Iris pigment epithelial cell (primary cell): ENCODE measurements around the gene ANKRD33.
A peak's percentile ranks its signal among the peaks of the same experiment; 100 is the strongest.

Experiments
- DNase-seq: peaks from one replicate; pipeline ENCODE4 v3.0.0-alpha.2; 2011; ENCODE audit warnings: low read depth

The ANKRD33 gene

DNA sequence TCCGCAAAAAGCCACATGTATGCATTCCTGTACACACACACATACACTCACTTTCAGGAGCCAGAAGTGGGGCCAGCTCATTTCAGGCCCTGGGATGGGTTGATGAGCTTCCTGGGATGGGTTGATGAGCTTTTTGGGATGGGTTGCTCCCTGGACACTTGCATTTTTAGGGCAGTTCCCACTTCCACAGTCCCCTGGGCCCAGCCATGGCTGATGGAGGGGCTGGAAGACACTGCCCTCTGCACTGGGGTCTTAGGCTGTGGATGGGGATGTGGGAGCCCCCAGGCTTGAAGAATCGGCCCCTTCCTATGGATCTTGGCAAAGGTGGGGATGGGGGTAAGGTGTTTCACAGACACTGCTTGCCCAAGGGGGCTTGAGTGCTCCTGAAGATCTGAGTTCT, 32.1 kb downstream of the ANKRD33 start:
- no peak for DNase-seq

DNA sequence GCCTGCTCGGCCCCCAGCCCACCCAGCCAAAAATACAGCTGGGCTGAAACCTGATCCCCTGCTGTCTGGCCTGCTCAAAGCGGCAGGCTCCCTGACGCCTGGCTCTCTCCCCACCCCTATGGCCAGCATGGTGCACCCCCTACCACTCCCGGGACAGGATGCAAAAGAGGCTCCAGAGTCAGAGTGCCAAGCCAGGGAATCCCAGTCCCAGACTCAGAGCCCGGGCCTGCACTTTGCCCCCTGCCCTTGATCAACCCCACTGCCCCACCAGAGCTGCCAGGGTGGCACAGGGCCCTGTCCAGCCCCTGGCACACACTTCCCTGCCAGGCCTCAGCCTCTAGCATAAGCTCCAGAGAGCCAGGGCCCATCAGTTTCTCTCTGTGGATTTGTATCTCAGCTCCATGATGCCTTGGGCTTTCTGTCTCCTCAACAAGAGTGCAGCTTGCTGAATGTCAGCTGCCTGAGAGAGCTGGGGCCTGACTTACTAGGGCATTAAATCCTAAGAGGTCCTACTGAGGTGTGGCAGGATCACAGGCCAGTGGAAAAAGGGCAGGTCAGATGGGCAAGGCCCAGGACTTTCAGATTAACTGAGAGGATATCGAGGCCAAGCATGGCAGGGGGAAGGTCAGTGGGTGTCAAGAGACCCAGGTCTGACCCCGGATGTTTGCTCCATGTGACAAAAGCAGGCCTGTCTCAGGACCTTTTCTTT, 33.3 kb downstream of the ANKRD33 start:
- DNase-seq = no peak

DNA sequence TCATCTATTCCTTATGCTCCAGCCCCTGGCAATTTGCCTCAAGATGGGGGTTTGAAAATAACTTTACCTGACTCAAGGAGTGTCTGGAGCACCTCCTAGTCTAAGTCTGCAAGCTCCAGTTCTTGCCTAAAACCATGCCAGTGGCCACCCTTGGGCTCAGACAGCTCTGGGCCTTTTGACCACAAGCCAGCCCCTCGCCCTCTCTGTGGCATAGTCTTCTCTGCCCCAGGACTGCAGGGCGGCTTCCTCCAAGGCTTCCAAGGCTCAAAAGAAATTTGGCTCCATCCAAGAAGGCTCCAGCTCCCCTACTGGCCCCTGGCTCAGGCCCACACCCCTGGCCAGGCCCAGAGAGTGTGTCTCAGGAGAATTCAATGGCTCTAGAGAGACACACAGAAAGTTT, 34.2 kb downstream of the ANKRD33 start:
- DNase-seq = no peak

DNA sequence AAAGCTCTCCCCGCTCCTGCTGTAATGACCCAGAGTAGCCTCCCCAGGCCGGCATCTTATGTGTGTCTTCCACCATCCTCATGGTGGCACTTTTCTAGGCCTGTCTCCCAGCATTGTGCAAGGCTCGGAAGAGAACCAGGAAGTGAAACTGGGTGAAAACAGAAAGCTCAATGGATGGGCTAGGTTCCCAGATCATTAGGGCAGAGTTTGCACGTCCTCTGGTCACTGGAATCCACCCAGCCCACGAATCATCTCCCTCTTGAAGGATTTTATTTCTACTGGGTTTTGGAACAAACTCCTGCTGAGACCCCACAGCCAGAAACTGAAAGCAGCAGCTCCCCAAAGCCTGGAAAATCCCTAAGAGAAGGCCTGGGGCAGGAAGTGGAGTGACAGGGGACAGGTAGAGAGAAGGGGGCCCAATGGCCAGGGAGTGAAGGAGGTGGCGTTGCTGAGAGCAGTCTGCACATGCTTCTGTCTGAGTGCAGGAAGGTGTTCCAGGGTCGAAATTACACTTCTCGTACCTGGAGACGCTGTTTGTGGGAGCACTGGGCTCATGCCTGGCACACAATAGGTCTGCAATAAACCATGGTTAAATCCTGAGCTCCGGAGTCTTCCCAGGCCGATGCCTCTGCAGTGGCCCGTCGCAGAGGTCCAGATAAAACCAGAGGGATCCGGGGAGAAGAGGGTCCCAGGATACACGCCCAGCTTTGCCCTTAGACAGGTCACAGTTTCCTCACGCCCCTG, 35.0 kb downstream of the ANKRD33 start:
- DNase-seq = peak; percentile 31

DNA sequence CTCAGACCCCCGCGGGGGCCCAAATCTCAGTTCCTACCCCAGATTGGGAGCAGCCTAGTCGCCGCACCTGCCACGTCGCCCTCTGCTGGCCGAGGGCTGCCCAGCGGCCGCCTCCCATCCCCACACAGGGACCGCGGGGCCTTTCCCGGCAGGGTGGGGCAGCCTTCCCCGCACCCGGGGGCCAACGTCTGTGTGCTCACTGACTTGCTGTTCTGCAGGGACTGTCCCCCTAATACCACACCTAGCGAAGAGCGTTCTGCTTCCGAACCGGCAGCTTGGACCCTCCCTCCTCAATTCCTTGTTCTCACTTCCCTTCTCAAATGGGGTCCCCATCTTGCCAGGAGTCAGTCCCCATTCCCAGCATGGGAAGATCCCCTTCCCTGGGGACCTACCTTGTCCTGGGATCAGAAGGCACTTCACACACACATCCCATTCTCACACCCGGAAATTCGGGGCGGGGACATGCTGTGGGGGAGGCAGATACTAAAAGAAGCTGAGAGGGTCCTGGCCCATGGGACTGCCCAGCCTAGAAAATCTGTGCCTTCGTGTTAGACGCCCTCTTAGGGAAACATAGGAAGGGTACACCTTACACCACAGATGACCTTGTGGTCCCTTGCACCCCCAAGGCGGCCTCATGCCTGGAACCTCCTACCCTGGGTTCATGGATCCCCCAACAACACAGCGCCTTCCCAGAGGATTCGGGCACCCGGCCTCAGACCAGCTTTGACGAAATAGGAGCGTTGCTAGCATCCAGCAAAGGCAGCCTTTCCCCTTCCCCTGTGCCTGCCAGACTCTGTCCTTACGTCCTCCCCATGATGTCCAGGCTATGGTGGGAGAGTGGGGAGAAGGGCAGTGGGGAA, 35.8 kb downstream of the ANKRD33 start:
- DNase-seq = no peak

DNA sequence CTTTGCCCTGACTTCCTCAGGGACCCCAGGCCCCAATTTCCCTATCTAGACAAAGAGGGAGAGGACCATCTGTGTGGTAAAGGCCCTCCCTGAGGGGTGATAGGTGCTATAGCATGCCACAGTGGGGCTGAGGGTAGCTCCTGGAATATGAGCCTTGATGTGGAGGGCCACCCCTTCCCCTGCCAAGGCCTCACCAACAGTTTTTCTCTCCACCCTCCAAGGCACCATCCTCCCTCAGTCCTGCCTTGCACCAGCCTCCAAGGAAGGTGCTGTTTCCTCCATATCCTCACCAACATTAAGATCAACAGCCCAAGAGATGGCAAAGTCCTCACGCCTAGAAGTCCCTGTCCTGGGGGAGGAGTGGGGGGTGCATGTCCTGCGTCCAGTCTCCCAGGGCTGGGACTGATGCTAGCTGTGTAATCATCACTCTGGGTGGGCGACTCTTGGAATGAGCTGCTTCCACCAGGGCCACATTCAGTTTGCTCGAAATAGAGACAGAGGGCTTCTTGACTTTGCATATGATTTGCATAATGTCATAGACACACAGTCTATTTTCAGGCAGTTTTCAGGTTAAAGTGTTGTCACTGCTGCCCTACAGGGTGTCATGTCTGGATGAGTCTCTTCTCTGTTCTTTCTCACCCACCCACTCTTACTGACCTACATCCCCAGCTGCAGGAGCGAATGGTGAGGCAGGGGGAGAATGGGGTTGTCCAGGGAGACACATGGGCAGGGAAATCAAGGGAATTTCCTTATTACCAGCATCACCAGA, 36.8 kb downstream of the ANKRD33 start:
- no peak for DNase-seq

DNA sequence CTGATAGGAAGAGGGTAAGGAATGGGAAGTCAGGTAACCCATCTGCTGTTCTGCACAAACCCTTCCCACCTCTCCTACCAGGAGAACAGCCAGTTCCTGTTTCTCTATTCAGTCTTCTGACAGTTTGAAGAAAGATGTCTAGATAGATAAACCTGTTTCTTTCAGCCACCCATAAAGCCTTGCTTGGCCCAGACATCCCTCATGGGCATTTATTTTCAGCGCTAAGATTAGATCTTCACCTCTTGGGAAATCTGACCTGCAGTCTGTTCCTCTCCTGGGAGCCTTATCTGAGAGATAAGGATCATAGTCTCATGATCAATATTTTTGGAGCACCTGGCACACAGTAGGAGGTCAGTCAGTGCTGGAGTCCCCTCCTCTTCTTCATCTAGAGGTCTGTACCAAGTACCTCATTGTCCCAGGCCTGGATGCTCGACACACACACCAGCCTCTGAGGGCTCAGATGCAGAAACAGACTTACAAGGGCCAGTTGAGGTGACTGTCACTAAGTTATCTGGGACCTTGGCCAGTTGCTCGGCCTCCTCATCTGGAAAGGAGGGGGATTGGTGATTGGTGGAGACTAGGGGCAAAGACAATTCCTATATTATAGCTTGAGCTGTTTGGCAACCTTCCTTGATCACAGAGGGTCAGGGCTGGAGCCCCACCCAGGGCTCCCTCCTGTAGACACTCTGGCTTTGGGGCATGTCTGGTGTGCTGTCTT, 37.6 kb downstream of the ANKRD33 start:
- no peak for DNase-seq

DNA sequence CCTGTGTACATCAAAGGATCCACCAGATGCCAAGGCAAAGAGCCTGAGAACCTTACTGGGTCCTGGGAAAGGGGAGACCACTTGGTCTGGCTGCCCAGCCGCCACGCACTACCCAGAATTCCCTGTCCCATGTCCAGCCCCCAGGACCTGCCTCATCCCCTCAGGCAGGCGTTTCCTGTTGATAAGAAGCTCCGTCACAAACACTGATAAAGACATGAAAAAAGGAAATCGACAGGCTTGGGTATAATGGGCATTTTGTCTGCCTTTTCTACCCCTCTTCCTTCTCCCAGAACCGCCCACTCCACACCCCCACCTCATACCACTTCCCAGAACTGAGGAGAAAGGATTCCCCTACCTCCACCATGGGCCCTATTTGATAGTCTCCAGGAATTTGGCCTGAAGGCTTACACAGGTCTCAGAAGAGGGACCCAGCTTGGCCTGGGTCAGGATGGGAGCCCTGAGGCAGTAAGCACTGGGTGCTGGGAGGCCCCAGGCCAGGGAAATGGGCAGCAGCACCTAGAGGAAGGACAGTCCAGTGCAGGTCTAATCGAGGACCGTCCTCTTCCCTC, 38.2 kb downstream of the ANKRD33 start:
- no peak for DNase-seq

DNA sequence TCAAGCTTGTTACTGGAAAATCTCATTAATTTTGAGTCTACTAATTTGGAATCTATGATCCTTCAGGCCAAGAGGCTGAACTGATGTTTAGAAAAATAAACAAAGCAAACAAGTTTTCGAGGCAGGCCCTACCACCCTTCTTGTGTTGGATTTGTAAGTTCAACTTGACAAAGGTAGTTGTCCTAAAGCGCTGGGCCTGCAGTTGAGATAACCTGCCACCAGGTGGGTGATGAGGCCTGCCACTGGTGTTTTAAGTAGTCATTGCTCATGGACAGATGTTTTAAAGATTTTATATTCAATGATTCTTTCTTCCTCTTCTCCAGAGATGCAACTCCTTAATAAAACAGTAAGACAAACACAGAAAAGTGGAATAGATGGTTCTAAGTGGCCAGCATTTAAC, 38.8 kb downstream of the ANKRD33 start:
- DNase-seq = peak; percentile 69

DNA sequence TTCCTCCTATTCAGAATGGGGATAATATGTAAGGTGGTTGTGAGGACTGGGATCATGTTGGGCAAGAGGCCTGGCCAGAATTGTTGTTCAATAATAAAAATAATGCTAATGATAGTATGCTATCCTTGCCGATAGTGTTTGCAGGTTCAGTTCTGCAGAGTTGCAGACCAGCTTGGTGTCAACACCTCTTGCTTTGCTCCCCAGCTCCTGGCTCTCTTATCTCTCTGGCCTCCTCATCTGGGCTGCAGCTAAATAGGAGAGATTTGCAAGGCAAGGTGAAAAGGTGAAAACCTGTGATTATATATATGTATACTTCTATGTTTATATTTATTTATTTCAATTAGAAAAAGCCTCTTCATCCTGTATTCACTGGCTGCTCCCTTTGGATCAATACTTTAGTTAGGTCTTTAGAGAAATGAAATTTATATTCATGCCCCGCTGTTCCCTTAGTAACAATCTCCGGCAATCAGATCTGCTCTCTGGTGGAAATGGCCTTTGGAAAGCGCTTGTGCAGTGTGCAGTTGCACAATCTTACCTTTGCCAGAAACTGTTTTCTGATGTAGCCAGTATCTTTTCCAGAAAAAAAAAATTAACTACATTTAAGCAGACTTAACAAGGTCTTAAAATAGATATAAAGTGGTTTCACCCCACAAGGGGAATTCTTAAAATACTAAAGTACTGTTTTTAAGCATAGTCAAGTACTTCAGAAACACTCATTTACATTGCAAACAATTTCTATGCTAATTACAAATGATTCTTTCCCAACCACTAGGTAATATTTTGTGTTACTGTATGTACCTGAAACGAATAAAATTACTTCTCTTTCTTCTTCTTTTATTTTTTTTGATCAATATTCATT, 44.5 kb downstream of the ANKRD33 start:
- DNase-seq = no peak

DNA sequence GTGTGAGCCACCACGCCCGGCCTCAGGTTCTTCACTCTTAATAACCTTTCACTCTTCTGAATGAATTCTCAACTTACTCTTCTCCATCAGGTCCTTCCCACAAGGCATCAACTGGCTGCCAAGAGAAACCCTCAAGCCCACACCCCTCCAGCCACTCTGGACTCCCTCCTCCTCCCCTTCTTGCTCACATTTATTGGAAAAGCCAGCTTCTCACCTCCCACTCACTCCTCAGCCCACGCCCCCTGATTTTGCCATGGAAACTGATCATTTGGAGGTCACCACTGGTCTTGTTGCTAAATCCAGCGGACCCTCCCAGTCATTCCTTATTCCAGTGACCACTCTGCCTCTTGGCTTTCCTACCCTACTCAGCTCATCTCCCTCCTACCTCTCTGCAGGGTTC, 46.2 kb downstream of the ANKRD33 start:
- DNase-seq = no peak

DNA sequence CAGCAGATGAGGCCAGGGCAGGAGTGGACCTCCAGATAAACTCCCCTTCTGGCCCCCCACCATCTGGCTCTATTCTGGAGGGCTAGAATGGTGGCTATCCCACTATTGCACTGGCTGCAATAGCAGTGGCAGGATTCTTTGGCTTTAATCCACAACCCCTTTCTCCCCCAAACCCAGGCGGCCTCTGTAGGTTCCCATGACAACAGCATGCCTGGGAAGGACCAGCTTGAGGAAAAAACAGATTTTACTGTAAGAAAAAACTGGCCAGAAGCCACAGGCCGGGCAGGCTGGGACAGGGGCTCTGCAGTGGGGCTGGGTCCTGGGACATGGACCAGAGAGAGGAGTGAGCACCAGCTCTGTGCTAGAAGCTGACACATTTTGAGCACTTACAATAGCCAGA, 50.0 kb downstream of the ANKRD33 start:
- DNase-seq = no peak

DNA sequence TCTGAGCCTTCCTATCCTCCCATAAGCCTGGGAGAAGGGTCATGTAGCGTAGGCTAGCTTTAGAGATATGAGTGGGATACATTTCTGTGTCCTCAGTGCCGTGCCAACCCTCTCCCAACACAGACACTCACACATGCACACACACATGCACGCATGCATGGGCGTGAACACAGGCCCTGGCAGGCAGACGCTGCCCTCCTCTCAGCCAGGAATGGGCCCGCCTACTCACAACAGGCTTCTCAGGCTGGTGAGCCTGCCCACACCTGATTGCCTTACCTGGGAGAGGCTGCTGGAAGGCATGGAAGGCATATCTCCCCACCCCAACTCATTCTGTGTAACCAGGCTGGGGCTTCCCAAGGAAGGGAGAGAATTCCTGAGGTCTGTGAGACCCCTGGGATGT, 50.8 kb downstream of the ANKRD33 start:
- DNase-seq = no peak

DNA sequence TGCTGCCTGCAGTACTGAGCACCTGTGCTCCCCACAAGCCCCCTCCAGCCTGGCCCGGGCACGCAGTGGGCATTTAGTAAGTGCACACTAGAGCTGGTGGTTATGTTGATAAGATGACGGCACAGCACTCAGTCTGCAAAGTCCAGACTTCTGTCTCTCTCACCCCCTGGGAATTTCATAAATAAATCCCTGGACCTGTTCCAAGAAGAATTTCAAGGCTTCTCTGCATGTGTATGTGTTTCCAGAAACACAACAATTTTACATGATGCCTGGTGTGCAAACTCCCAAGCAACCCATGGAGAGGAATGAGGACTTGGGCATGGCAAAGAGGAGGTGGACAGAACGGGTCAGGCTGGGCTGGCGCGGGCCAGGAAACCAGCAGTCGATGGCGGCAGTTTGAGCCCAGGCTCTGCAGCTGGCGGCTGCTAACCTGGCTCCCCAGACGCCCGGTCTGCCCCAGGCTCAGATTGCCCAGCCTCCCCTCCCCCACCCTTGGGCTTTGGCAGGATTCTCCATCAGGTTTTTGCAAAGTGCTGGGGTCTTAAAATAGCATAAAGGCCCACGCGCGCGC, 53.2 kb downstream of the ANKRD33 start:
- DNase-seq = peak; percentile 78
